SK-MEL-5 (cell line): ENCODE results near the gene TBC1D19. TPM values are rescaled to one million over a fixed set of nuclear protein-coding genes. Genes with fewer than 3 reads are reported as not detected.
"Not testable (repeated sequence)": the region's sequence is repeated elsewhere in the genome, so short reads cannot be mapped to it uniquely, and the experiment has no call there.

ENCODE experiments used
- DNase-seq: peaks from one replicate; pipeline ENCODE4 v3.0.0-alpha.2; 2016; ENCODE audit warnings: low read depth, low spot score
- in situ Hi-C: cut with HindIII; loops from 2 replicates; pipeline ENCODE4 v1.10.0; 2016; ENCODE audit warnings: low sequenced_read_pairs, high pct_unique_total_duplicates, low pct_unique_long_range_greater_than_20kb
- total RNA-seq: library from RNA; depleted of rRNA; stranded (reverse); fragments of >200 nt; shearing (Covaris generic); gene quantifications from 2 replicates; pipeline ENCODE4 v1.2.3, GENCODE V29; 2014

TBC1D19 gene
- total RNA-seq, 1 experiment from 2014 or later, result 12.2 TPM

- DNase-seq, result no peak
- in situ Hi-C loops, result no loop called here
These were observed 6.8 kb downstream of the TBC1D19 start for GRCh38 chr4:26590639-26591038.

DNA sequence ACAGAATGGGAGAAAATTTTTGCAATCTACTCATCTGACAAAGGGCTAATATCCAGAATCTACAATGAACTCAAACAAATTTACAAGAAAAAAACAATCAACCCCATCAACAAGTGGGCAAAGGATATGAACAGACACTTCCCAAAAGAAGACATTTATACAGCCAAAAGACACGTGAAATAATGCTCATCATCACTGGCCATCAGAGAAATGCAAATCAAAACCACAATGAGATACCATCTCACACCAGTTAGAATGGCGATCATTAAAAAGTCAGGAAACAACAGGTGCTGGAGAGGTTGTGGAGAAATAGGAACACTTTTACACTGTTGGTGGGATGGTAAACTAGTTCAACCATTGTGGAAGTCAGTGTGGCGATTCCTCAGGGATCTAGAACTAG lies 9.7 kb downstream of the TBC1D19 start:
- DNase-seq, in situ Hi-C loops: not testable (repeated sequence)

DNA sequence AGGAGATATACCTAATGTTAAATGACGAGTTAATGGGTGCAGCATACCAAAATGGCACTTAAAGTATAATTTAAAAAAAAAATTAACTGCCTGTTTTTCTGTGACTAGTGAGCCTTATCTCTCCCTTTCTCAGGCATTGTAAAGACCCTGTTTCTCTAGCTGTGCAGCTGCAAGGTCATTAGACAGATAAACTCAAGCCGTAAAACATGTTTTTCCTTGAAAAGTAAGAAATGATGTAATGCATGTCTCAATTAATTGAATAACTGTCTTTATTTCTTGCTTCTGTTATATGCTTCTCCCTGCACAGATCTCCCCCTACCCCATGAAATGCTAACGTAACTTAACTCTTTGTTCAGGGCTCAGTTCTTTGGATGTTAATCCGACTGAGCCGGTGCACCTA lies 10.5 kb downstream of the TBC1D19 start:
- no peak for DNase-seq
- in situ Hi-C loops, result no loop called here

GRCh38 chr4:26594778-26595177 lies 10.9 kb downstream of the TBC1D19 start:
- DNase-seq, result no peak

DNA sequence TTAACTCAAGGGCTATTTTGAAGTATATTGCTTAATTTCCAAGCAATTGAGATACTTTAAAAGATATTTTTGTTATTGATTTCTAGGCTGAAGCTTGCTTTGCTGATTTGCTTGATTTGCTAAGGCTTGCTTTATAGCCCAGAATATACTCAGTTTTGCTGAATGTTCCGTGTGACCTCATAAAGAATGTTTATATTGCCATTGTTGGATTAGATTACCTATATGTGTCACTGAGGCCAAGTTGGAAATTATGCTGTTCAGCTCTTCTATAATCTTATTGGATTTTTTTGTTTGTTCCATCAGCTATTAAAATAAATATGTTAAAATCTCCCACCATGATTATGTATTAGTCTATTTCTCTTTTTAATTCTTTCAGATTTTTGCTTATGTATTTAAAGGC lies 13.0 kb downstream of the TBC1D19 start:
- DNase-seq, result no peak
- in situ Hi-C loops, result no loop called here

More at GRCh38 chr4:26594778-26595177, 10.9 kb downstream of the TBC1D19 start:
- in situ Hi-C loops, result no loop called here

DNA sequence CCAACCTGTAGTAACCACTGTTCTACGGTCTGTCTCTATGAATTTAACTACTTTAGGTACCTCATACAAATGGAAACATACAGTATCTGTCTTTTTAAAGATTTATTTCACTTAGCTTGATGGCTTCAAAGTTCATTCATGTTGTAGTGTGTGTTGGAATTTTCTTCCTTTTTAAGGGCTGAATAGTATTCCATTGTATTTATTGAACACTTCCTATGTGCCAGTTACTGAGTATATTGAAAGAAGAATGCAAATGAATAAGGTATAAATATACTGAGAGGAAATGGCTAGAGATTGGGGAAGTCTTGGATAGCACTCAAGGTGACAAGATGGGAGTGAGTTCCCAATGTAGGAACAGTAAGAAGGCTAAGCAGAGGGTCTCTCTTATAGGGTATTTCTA lies 17.3 kb downstream of the TBC1D19 start:
- in situ Hi-C loops, result no loop called here

GRCh38 chr4:26607776-26608175 lies 23.9 kb downstream of the TBC1D19 start:
- in situ Hi-C loops, result no loop called here
- DNase-seq, result no peak

More for the DNA sequence above, 17.3 kb downstream of the TBC1D19 start:
- DNase-seq, result no peak

- in situ Hi-C loops, result no loop called here
- no peak for DNase-seq
These were observed 25.5 kb downstream of the TBC1D19 start for GRCh38 chr4:26609391-26609790.

DNA sequence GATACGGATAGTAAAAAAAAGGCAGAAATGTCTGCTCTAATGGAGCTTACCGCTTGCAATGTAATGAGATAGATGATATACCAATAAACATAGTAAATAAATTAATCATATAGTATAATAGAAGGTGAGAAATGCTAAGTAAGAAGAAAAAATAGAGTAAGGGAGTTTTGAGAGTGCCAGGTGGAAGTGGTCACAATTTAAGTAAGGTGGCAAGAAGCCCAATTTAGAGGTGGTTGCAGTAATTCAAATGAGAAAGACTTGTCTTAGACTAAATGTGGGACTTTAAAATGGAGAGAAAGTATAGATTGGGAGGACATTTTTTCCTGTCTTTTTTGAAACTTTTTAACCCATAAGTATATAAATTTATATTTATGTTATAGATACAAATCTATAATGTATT lies 26.0 kb downstream of the TBC1D19 start:
- in situ Hi-C loops, result no loop called here

DNA sequence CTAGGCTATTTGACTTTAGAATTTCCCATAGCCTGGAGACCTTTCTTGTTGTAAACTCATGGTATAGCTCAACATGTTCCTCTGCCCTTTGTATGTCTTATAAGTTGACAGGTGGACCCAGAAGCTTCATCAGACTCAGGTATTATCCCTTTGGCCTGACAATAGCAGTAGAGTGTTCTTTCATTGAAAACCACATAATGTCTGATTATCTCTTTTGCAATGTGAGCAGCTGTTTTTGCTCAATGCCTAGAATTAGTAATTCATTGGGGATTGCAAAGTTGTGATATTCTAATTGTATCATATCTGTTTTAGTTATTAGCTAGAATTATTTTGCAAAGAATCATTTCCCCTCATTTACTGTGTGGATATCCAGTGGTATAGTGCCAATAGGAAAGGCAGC lies 27.5 kb downstream of the TBC1D19 start:
- in situ Hi-C loops, result no loop called here

More for the DNA sequence above, 26.0 kb downstream of the TBC1D19 start:
- no peak for DNase-seq

GRCh38 chr4:26611885-26612284 lies 28.0 kb downstream of the TBC1D19 start:
- no peak for DNase-seq
- in situ Hi-C loops, result no loop called here

More for the DNA sequence above, 27.5 kb downstream of the TBC1D19 start:
- no peak for DNase-seq

GRCh38 chr4:26613237-26613636 lies 29.4 kb downstream of the TBC1D19 start:
- DNase-seq, result no peak

DNA sequence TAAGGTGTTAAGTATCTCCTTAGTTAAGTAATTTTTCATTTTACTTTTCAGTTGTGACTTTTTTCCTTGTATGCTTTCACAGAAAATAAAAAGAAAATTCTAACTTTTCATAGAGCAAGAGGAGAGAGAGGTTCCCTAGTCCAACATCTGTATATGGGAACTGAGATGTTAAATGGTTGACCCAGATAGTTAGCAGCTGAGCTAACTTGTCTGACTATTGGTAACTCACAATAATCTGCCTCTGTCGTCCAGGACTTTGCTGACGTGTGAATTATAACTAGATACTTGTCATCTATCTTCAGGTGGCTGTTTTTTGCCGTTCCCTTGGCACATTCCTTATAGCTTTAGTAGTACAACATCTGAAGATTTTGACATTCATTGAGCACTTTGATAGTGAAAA lies 29.9 kb downstream of the TBC1D19 start:
- no peak for DNase-seq
- in situ Hi-C loops, result no loop called here

More at GRCh38 chr4:26613237-26613636, 29.4 kb downstream of the TBC1D19 start:
- in situ Hi-C loops, result no loop called here

GRCh38 chr4:26619784-26620183 lies 35.9 kb downstream of the TBC1D19 start:
- in situ Hi-C loops, result no loop called here
- no peak for DNase-seq

- in situ Hi-C loops, result no loop called here
- DNase-seq, result no peak
These were observed 37.5 kb downstream of the TBC1D19 start for GRCh38 chr4:26621366-26621765.

GRCh38 chr4:26622913-26623312 lies 39.0 kb downstream of the TBC1D19 start:
- in situ Hi-C loops, result no loop called here
- no peak for DNase-seq

DNA sequence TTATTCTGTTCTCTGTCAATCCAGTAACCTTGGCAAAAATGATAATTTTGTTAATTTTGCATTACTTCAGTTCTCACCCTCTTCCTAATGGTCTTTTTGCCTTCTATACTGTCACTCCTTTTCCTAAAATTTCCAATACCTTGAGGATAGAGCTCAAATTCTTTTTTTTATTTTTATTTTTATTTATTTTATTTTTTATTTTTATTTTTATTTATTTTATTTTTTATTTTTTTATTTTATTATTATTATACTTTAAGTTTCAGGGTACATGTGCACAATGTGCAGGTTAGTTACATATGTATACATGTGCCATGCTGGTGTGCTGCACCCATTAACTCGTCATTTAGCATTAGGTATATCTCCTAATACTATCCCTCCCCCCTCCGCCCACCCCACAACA lies 42.8 kb downstream of the TBC1D19 start:
- in situ Hi-C loops, result not testable (repeated sequence)

DNA sequence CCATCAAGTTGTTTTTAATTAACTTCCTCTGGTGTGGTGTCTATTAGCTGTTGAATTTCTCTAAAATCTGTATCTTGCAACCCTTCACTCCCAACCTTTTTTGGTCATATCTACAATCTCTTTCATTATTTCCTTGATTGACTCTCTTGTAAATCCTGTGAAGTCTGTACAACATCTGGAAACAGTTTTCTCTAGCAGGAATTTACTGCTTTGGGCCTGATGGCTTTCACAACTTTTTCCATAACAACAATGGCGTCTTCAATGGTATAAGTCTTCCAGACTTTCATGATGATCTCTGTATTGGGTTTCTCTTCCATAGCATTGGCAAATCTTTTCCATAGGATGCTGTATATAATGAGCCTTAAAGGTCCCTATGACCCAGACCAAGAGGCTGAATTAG lies 49.0 kb downstream of the TBC1D19 start:
- no peak for DNase-seq
- in situ Hi-C loops, result no loop called here

More for the DNA sequence above, 42.8 kb downstream of the TBC1D19 start:
- DNase-seq, result not testable (repeated sequence)

GRCh38 chr4:26634237-26634636 lies 50.4 kb downstream of the TBC1D19 start:
- in situ Hi-C loops, result no loop called here
- DNase-seq, result no peak

DNA sequence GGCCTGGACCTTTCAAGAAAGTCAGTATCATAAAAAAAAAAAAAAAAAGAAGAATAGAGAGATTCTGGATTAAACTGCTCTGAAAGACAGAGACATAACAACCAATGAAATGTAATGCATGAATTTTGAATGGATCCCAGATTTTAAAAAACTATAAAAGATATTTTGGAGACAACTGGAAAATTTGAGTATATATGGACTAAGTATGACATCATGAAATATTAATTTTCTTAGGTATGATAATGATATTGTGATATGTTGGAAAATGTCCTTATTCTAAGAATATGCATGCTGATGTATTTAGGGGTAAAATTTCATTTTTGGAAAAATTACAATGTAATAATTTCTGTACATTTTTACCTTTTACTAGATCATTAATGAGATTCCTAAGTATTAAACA lies 52.6 kb downstream of the TBC1D19 start:
- no peak for DNase-seq
- in situ Hi-C loops, result no loop called here
